Esophagus mucosa (tissue), 1 donor: Measurements from ENCODE around the gene SLC25A45. TPM values are rescaled to one million over a fixed set of nuclear protein-coding genes. Genes with fewer than 3 reads are reported as not detected.

Experiments
- total RNA-seq: library from RNA; stranded (reverse); gene quantifications from one replicate; pipeline ENCODE4 v1.2.4, GENCODE V29; 2023
- donor health status: DM: yes; HTN: yes; CAD: no.

SLC25A45 gene
- total RNA-seq, 1 donor from 2014 or later: 3.4 TPM

Other genes with a start within 250 kb of the SLC25A45 start
- 28.1 TPM for gene SYVN1, start 248.1 kb downstream of the SLC25A45 start, total RNA-seq
- gene SPDYC, start 212.4 kb downstream of the SLC25A45 start, total RNA-seq: not detected
- gene CAPN1, start 200.7 kb downstream of the SLC25A45 start, total RNA-seq: 510 TPM
- 11.2 TPM for gene POLA2, start 120.7 kb downstream of the SLC25A45 start, total RNA-seq
- 0.92 TPM for gene CDC42EP2, start 67.8 kb downstream of the SLC25A45 start, total RNA-seq
- 30.4 TPM for gene DPF2, start 48.8 kb downstream of the SLC25A45 start, total RNA-seq
- gene TIGD3, start 27.9 kb downstream of the SLC25A45 start, total RNA-seq: 0.16 TPM
- 37.1 TPM for gene FRMD8, start 4.0 kb upstream of the SLC25A45 start, total RNA-seq
- gene NEAT1, start 40.2 kb upstream of the SLC25A45 start, total RNA-seq: 389 TPM
- 4,086 TPM for gene MALAT1, start 116.4 kb upstream of the SLC25A45 start, total RNA-seq
- 36.7 TPM for gene SCYL1, start 142.4 kb upstream of the SLC25A45 start, total RNA-seq
- gene LTBP3, start 175.7 kb upstream of the SLC25A45 start, total RNA-seq: 20.9 TPM
- 31.8 TPM for gene ZNRD2, start 187.8 kb upstream of the SLC25A45 start, total RNA-seq
- gene FAM89B, start 189.9 kb upstream of the SLC25A45 start, total RNA-seq: 25.9 TPM
- 52.6 TPM for gene EHBP1L1, start 193.4 kb upstream of the SLC25A45 start, total RNA-seq
- gene KCNK7, start 213.2 kb upstream of the SLC25A45 start, total RNA-seq: 20.2 TPM
- 32.4 TPM for gene MAP3K11, start 231.6 kb upstream of the SLC25A45 start, total RNA-seq
- gene PCNX3, start 233.1 kb upstream of the SLC25A45 start, total RNA-seq: 23.8 TPM